LNCaP clone FGC (cell line): ENCODE results near the gene ZHX3.

ENCODE experiments used
- DNase-seq: peaks from one replicate; pipeline ENCODE4 v3.0.0-alpha.2; 2011; ENCODE audit warnings: low read depth
- H3K4me3 ChIP-seq: 2 replicates; pipeline ENCODE4 v1.5.1; 2011; ENCODE audit warnings: mild to moderate bottlenecking, low read depth, low read length, control low read depth
- TF ChIP-seq, protein P1 (sequence below): IDR thresholded peaks from 2 replicates; pipeline ENCODE4 v1.5.1; 2012; ENCODE audit warnings: mild to moderate bottlenecking; ENCODE audit not compliant: control insufficient read depth, insufficient read depth; ENCODE audit errors: extremely low read depth

Gene ZHX3

GRCh38 chr20:41173791-41174341, 143.7 kb downstream of the ZHX3 start:
- H3K4me3 ChIP-seq, result no peak overlapping the region
- no peak for DNase-seq
- TF ChIP-seq, protein P1, sequence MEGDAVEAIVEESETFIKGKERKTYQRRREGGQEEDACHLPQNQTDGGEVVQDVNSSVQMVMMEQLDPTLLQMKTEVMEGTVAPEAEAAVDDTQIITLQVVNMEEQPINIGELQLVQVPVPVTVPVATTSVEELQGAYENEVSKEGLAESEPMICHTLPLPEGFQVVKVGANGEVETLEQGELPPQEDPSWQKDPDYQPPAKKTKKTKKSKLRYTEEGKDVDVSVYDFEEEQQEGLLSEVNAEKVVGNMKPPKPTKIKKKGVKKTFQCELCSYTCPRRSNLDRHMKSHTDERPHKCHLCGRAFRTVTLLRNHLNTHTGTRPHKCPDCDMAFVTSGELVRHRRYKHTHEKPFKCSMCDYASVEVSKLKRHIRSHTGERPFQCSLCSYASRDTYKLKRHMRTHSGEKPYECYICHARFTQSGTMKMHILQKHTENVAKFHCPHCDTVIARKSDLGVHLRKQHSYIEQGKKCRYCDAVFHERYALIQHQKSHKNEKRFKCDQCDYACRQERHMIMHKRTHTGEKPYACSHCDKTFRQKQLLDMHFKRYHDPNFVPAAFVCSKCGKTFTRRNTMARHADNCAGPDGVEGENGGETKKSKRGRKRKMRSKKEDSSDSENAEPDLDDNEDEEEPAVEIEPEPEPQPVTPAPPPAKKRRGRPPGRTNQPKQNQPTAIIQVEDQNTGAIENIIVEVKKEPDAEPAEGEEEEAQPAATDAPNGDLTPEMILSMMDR, result no peak

GRCh38 chr20:41173161-41173721, 144.3 kb downstream of the ZHX3 start:
- no peak overlapping the region for H3K4me3 ChIP-seq
- TF ChIP-seq, protein P1, result peak; percentile 96
- DNase-seq, result no peak

DNA sequence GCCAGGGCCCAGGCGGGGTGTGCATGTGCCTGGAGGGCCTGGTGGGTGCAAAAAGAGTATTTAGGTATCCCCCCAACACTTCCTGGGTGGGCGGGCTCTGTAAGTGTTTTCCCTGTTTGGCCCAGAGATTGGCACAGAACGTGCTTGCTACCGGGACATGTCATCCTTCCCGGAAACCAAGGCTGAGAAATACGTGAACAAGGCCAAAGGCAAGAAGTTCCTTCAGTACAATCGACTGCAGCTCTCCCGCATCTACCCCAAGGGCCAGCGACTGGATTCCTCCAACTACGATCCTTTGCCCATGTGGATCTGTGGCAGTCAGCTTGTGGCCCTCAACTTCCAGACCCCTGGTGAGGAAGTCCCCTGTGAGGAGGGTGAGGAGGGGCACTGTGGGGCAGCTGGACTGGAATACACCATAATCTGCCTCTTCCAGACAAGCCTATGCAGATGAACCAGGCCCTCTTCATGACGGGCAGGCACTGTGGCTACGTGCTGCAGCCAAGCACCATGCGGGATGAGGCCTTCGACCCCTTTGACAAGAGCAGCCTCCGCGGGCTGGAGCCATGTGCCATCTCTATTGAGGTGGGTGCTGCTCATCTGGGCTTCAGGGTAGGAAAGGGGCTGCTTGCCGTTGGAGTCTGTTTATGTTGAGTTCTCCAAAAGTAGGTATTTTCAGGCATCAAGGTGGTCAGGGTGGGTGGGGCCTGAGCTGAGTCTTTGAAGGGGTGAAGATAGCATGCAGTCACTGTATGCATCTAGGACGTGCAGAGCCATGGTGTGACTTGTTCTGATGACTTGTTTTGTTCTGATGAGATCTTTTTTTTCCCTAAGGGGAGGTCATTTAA, 145.0 kb downstream of the ZHX3 start:
- no peak for DNase-seq
- H3K4me3 ChIP-seq, result no peak overlapping the region
- TF ChIP-seq, protein P1, result no peak

DNA sequence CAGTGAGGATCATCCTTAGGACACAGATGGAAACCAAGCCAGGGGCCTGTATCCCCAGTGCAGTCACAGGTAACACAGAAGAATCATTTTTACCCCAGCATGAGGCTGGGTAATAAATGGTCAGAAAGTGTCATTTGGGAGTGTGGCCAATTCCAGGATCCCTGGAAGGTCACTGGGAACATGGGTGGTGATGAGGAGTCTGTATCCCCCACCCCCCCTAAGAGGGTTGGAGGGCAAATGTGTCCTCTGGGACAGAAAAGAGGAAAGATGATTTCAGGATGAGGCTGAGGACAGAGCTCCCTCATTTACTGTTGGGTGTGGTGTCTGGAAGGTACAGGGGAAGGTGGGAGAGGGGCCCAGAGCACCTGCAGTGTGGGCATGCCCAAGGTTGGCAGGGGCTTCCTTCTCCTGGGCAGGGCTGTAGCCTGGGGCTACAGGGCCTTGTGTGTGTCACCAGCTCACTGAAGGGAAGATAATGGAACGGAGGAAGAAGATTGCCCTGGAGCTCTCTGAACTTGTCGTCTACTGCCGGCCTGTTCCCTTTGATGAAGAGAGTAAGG, 145.7 kb downstream of the ZHX3 start:
- TF ChIP-seq, protein P1, result no peak
- no peak overlapping the region for H3K4me3 ChIP-seq
- DNase-seq, result no peak

DNA sequence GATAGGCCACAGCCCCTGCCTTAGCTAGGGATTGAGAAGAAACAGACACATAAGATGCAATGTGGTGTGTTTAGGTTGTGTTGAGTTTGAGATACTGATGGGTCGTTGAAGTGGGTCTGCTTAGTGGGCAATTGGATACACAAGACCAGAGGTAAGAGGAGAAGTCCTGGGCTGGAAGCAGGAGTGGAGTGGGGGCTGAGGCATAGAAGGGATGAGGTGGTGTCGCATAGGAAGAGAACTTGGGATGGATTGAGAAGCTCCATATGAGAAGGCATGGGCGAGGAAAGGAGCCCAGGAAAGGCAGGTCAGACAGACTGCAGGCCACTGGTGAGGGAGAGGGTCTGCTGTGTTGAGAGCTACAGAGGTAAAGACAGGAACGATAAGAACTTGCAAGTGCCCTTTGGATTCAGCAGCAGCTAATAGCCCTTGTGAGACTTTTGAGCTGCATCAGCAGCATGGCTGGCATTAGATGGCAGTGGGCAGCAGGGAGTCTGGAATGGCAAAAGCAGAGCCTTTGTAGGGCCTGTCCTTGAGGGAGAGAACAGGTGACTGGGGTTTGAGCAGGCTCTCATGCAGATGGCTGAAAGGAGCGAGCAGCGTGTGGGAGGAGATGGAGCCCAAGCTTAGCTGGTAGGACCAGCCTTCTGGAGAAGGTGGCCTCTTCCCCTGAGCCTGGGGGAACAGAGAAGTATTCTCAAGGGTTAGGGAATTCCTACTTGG, 147.0 kb downstream of the ZHX3 start:
- no peak for DNase-seq

DNA sequence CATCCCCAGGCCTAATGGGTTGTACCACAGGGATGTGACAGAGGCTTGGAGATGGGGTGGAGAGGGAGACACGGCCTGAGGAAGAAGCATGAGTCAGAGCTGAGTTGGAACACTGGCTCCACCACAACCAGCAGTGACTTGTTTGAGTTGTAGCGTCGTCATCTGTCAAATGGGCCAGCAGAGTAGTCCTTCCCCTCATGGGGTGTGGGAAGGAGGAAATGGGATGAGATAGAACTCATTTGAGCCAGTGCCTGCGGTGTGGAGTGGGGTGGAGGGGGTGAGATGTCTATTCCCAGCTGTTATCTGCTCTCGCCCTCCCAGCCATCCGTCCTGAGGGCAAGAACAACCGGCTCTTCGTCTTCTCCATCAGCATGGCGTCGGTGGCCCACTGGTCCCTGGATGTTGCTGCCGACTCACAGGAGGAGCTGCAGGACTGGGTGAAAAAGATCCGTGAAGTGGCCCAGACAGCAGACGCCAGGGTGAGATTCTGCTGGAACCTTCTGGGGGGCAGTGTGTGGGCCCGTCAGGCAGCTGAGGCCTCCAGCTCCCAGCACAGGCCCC, 147.7 kb downstream of the ZHX3 start:
- no peak for DNase-seq
- TF ChIP-seq, protein P1, result no peak
- H3K4me3 ChIP-seq, result no peak overlapping the region

More for the DNA sequence above, 147.0 kb downstream of the ZHX3 start:
- TF ChIP-seq, protein P1, result no peak
- H3K4me3 ChIP-seq, result no peak overlapping the region
